ENCODE measurements around the gene STPG4. TPM values are rescaled to one million over a fixed set of nuclear protein-coding genes. Genes with fewer than 3 reads are reported as not detected.

Gene STPG4
- total and polyA plus RNA-seq, 2 of the 8 experiments (the other 6 are each of a cell fraction or from before 2014, with no cell fraction given) = 0.28 TPM; not detected in 1

DNA sequence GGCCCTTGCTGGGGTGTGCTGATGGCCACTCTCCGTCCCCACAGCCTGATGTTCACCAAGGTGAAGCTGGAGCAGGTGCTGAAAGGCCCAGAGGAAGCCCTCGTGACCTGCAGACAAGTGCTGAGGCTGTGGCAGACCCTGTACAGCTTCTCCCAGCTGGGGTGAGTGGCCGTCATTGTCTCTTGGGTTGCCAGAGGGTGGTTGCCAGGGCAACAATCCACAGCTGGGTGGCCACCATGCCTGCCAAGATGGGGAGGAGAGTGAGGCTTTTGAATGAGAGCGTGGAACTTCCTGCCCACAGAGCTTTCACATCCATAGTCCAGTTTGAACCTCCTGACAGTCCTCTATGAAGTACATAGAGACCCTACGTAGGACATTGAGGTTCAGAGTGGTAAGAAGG is 108.8 kb downstream of the STPG4 start:
- Histone ChIP-seq H4K91ac (replicated peaks; ENCODE audit: insufficient read length, low read length) (no peak overlapping the region), H4K8ac (ENCODE audit: extremely low read depth, insufficient read depth, low read length) (no peak overlapping the region), H3K14ac (ENCODE audit: insufficient read length) (no peak overlapping the region), H3K18ac (ENCODE audit: extremely low read depth, low read length) (no peak overlapping the region), H2BK120ac (replicated peaks; ENCODE audit: low read depth, low read length) (no peak overlapping the region), H3K4me2 (ENCODE audit: insufficient read depth in 1 of 2, low read depth in 2 of 2, low read length in 2 of 2) (no peak overlapping the region), H3K4me3 (ENCODE audit: extremely low read depth in 1 of 4, insufficient read depth in 2 of 4, low read depth in 3 of 4, low read length in 4 of 4) (no peak overlapping the region), H2AK5ac (ENCODE audit: low read depth, low read length) (no peak overlapping the region), H3K36me3 (ENCODE audit: control insufficient read depth in 2 of 4, insufficient read depth in 4 of 4, low read length in 3 of 4) (peaks cover 0 to 6% (median 0%) of the 10 kb centered on the region in 4 experiments; a peak in 2 of 8 replicates), H3K56ac (replicated peaks; ENCODE audit: insufficient read length, low read depth, low read length) (no peak overlapping the region), H2BK15ac (ENCODE audit: low read length) (no peak overlapping the region), H4K5ac (ENCODE audit: insufficient read length, low read depth, low read length) (no peak overlapping the region), H3K23ac (ENCODE audit: insufficient read length) (no peak overlapping the region), H2BK5ac (ENCODE audit: low read depth, low read length) (no peak overlapping the region), H2AFZ (ENCODE audit: low read length) (no peak overlapping the region), H3K9ac (replicated peaks in 1 of 4; ENCODE audit: extremely low read depth in 1 of 4, low read depth in 3 of 4, low read length in 3 of 4) (no peak overlapping the region), H4K20me1 (replicated peaks in 1 of 2; ENCODE audit: control insufficient read depth in 1 of 2, insufficient read depth in 2 of 2, low read length in 2 of 2) (no peaks in the 10 kb centered on the region), H3K4me1 (replicated peaks in 1 of 4; ENCODE audit: control insufficient read depth in 3 of 4, insufficient read depth in 4 of 4, low read length in 3 of 4) (peaks cover 0 to 17% (median 8%) of the 10 kb centered on the region in 4 experiments; a peak in 6 of 7 replicates), H3K79me2 (ENCODE audit: control insufficient read depth in 1 of 2, insufficient read depth in 2 of 2, low read length in 2 of 2) (no peaks in the 10 kb centered on the region), H3K4ac (replicated peaks; ENCODE audit: insufficient read length, low read depth, low read length) (no peak overlapping the region), H3K27ac (ENCODE audit: low read depth, low read length) (no peak overlapping the region), H3K79me1 (ENCODE audit: low read depth, low read length) (no peaks in the 10 kb centered on the region; the same call in 1 of the 2 replicates), H3K9me3 (ENCODE audit: insufficient read depth in 2 of 2, low read depth in 1 of 2, low read length in 1 of 2) (no peaks in the 10 kb centered on the region), H2BK12ac (ENCODE audit: low read depth, low read length) (no peak overlapping the region), H3K27me3 (replicated peaks in 1 of 4; ENCODE audit: control insufficient read depth in 3 of 4, extremely low read depth in 1 of 4, insufficient read depth in 3 of 4, low read length in 3 of 4) (no peaks in the 10 kb centered on the region), H3K23me2 (ENCODE audit: low read depth, low read length) (0 out of 2 replicates have a peak, but pooled peaks cover 1% of the 10 kb centered on the region), H2BK20ac (ENCODE audit: low read length) (no peak overlapping the region)
- 87% methylated on average over 5 of the region's 5 CpGs; no CpG with 5 or more reads in 1 of the 2 experiments for WGBS, 2 experiments (ENCODE audit: extremely low coverage in 1 of 2, insufficient coverage in 1 of 2, insufficient read length in 1 of 2, insufficient replicate concordance in 2 of 2, low coverage in 1 of 2, low lambda C conversion rate in 2 of 2, missing lambda C conversion rate in 1 of 2)
- no peak for FAIRE-seq
- ChIA-PET CTCF (ENCODE audit: partially characterized antibody) (interaction anchor here (0.6 to 2.0 kb wide), 4 partner anchors 10 to 240 kb away, joined by 3 to 7 read pairs (median 4); no protein-coding TSS in a partner anchor), POLR2A (ENCODE audit: partially characterized antibody) (no interaction called here)
- no peak for DNase-seq (ENCODE audit: low read depth in 1 of 2, low spot score in 2 of 2)
- no peak for TF ChIP-seq CREB1 (IDR thresholded peaks at IDR 0.05)
- TF ChIP-seq SP1 (IDR thresholded peaks at IDR 0.05; ENCODE audit: low read depth, low read length) = no peak
- no peak for TF ChIP-seq EZH2 (IDR thresholded peaks at IDR 0.05; ENCODE audit: low read depth, low read length, severe bottlenecking)
- TF ChIP-seq MAFK (IDR thresholded peaks at IDR 0.05; ENCODE audit: low read depth, low read length) = no peak
- TF ChIP-seq CEBPB (IDR thresholded peaks at IDR 0.05; ENCODE audit: low read depth, low read length) = no peak
- no peak for TF ChIP-seq SUZ12 (IDR thresholded peaks at IDR 0.05; ENCODE audit: low read length)
- no peak for TF ChIP-seq CHD1 (IDR thresholded peaks at IDR 0.05; ENCODE audit: low read depth, low read length)
- no peak for TF ChIP-seq RBBP5 (IDR thresholded peaks at IDR 0.05; ENCODE audit: borderline replicate concordance, low read depth, low read length)
- no peak for TF ChIP-seq YY1 (IDR thresholded peaks at IDR 0.05; ENCODE audit: low read depth, low read length)
- TF ChIP-seq PHF8 (conservative IDR thresholded peaks at IDR 0.05; ENCODE audit: low read depth, low read length) = no peak
- TF ChIP-seq CTBP2 (IDR thresholded peaks at IDR 0.05; ENCODE audit: borderline replicate concordance, insufficient read depth, insufficient read length, low read length) = no peak
- TF ChIP-seq GABPA (IDR thresholded peaks at IDR 0.05; ENCODE audit: borderline replicate concordance, insufficient read depth, low read length) = no peak
- no peak for TF ChIP-seq ASH2L (IDR thresholded peaks at IDR 0.05; ENCODE audit: low read length)
- no peak for TF ChIP-seq GTF2F1 (IDR thresholded peaks at IDR 0.05; ENCODE audit: borderline replicate concordance, low read depth, low read length)
- no peak for TF ChIP-seq SAP30 (IDR thresholded peaks at IDR 0.05; ENCODE audit: insufficient read depth, insufficient replicate concordance, low read length)

All from H1 (cell line).